Neural cell (in vitro differentiated cells): ENCODE data around the gene RHOBTB3. TPM values are rescaled to one million over a fixed set of nuclear protein-coding genes. Genes with fewer than 3 reads are reported as not detected.

Experiments used
- H2AFZ ChIP-seq: fragments of 200-600, 300-800 bp; sonication (generic), shearing (Covaris generic); 2 replicates; pipeline ENCODE4 v1.6.0; 2014; ENCODE audit warnings: low read depth, mild to moderate bottlenecking, antibody characterized with exemption, low read length, moderate library complexity
- H3F3A ChIP-seq: fragments of 200-600 bp; shearing (Covaris generic); 2 replicates; pipeline ENCODE4 v1.6.1; 2016; ENCODE audit warnings: mild to moderate bottlenecking, moderate library complexity, mixed read lengths, antibody characterized with exemption, low read length; ENCODE audit not compliant: insufficient read depth, poor library complexity, severe bottlenecking
- H3K27ac ChIP-seq: fragments of 200-600, 300-800 bp; sonication (generic), shearing (Covaris generic); 2 replicates; pipeline ENCODE4 v1.5.1; 2014; ENCODE audit warnings: mild to moderate bottlenecking, low read length, moderate library complexity
- H3K27me3 ChIP-seq: fragments of 300-800, 200-600 bp; sonication (generic), shearing (Covaris generic); 2 replicates; pipeline ENCODE4 v1.6.0; 2014; ENCODE audit warnings: mild to moderate bottlenecking, low read depth, low read length, moderate library complexity; ENCODE audit not compliant: insufficient read depth
- H3K36me3 ChIP-seq: fragments of 300-800, 200-600 bp; sonication (generic), shearing (Covaris generic); 2 replicates; pipeline ENCODE4 v1.5.1; 2014; ENCODE audit warnings: mild to moderate bottlenecking, antibody characterized with exemption, low read length, moderate library complexity; ENCODE audit not compliant: insufficient read depth
- H3K4me2 ChIP-seq: fragments of 300-800, 200-600 bp; sonication (generic), shearing (Covaris generic); 2 replicates; pipeline ENCODE4 v1.6.0; 2014; ENCODE audit warnings: mild to moderate bottlenecking, low read length
- H3K4me3 ChIP-seq: fragments of 300-800, 200-600 bp; sonication (generic), shearing (Covaris generic); 2 replicates; pipeline ENCODE4 v1.5.1; 2014; ENCODE audit warnings: mild to moderate bottlenecking, low read length, moderate library complexity
- H3K79me2 ChIP-seq: fragments of 200-600 bp; shearing (Covaris generic); replicated peaks from 2 replicates; pipeline ENCODE4 v1.6.0; 2014; ENCODE audit warnings: mild to moderate bottlenecking, low read length, moderate library complexity; ENCODE audit not compliant: insufficient read depth
- H3K9ac ChIP-seq: fragments of 300-800, 200-600 bp; sonication (generic), shearing (Covaris generic); 2 replicates; pipeline ENCODE4 v1.6.1; 2016; ENCODE audit warnings: mild to moderate bottlenecking, low read length, mixed read lengths
- H3K9me2 ChIP-seq: fragments of 200-600 bp; shearing (Covaris generic); 2 replicates; pipeline ENCODE4 v1.6.1; 2016; ENCODE audit warnings: mild to moderate bottlenecking, low read length, mixed read lengths; ENCODE audit not compliant: insufficient read depth
- H3K9me3 ChIP-seq: fragments of 200-600, 300-800 bp; sonication (generic), shearing (Covaris generic); 2 replicates; pipeline ENCODE4 v1.6.1; 2016; ENCODE audit warnings: mild to moderate bottlenecking, mixed run types, low read length, moderate library complexity, mixed read lengths
- H4K20me1 ChIP-seq: fragments of 200-600 bp; shearing (Covaris generic); 2 replicates; pipeline ENCODE4 v1.6.1; 2016; ENCODE audit warnings: mild to moderate bottlenecking, mixed run types; ENCODE audit not compliant: insufficient read depth
- CTCF ChIP-seq: fragments of 450-650 bp; IDR thresholded peaks from 2 replicates; pipeline ENCODE4 v1.5.1; 2014; ENCODE audit warnings: antibody characterized with exemption, mild to moderate bottlenecking, moderate library complexity; ENCODE audit not compliant: poor library complexity, severe bottlenecking
- EP300 ChIP-seq: fragments of 450-650 bp; conservative IDR thresholded peaks from 2 replicates; pipeline ENCODE4 v1.6.1; 2014; ENCODE audit warnings: antibody characterized with exemption, mild to moderate bottlenecking, moderate library complexity; ENCODE audit not compliant: poor library complexity, severe bottlenecking
- EZH2 ChIP-seq: fragments of 200-600, 300-800 bp; shearing (Covaris generic), sonication (generic); IDR thresholded peaks from 2 replicates; pipeline ENCODE4 v1.6.1; 2014; ENCODE audit warnings: antibody characterized with exemption, low read length, borderline replicate concordance, mild to moderate bottlenecking; ENCODE audit not compliant: insufficient read depth, poor library complexity, severe bottlenecking
- MXI1 ChIP-seq: fragments of 450-650 bp; conservative IDR thresholded peaks from 2 replicates; pipeline ENCODE4 v1.6.1; 2014; ENCODE audit warnings: antibody characterized with exemption, mild to moderate bottlenecking; ENCODE audit not compliant: poor library complexity, severe bottlenecking
- POLR2AphosphoS5 ChIP-seq: IDR thresholded peaks from 2 replicates; pipeline ENCODE4 v1.6.1; 2012
- RAD21 ChIP-seq: fragments of 450-650 bp; conservative IDR thresholded peaks from 2 replicates; pipeline ENCODE4 v1.6.1; 2014; ENCODE audit warnings: antibody characterized with exemption, mild to moderate bottlenecking, moderate library complexity
- REST ChIP-seq: IDR thresholded peaks from 2 replicates; pipeline ENCODE4 v1.6.1; 2012; ENCODE audit warnings: borderline replicate concordance
- SMC3 ChIP-seq: fragments of 450-650 bp; conservative IDR thresholded peaks from 2 replicates; pipeline ENCODE4 v1.6.1; 2014; ENCODE audit warnings: antibody characterized with exemption, mild to moderate bottlenecking, moderate library complexity; ENCODE audit not compliant: poor library complexity
- TAF1 ChIP-seq: IDR thresholded peaks from 2 replicates; pipeline ENCODE4 v1.6.1; 2012; ENCODE audit warnings: low read depth
- polyA plus RNA-seq: library from polyadenylated mRNA; depleted of rRNA; stranded (reverse); fragments of >200 nt; gene quantifications from 2 replicates; pipeline ENCODE4 v1.2.3, GENCODE V29; 2014

The RHOBTB3 gene
- polyA plus RNA-seq, 1 donor from 2014 or later: 99.4 TPM

DNA sequence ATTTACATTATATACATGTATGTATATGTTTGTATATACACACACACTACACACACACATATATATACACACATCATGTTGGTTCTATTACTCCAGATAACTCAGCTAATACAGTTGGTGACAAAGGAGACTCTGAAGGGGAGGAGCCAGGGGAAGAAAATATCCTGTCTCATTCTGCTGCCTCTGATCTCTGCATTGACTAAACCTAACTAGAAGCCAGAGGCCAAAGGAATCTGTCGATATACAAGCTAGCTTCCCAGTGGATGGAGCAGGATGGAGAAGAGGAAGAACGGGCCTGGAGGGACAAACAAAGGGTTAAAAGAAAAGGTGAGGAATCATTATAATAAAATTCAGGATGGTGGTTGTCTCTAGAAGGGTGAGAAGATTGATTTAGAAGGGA lies 13.7 kb upstream of the RHOBTB3 start:
- Histone ChIP-seq H3K9me2 (no peaks in the 10 kb centered on the region), H3K36me3 (no peaks in the 10 kb centered on the region), H3K79me2 (no peaks in the 10 kb centered on the region), H3F3A (no peaks in the 10 kb centered on the region), H3K9me3 (no peaks in the 10 kb centered on the region), H4K20me1 (no peaks in the 10 kb centered on the region), H3K4me2 (no peak overlapping the region), H3K27ac (no peak overlapping the region), H3K4me3 (no peak overlapping the region), H2AFZ (no peak overlapping the region), H3K27me3 (no peaks in the 10 kb centered on the region), H3K9ac (no peak overlapping the region)
- TF ChIP-seq CTCF (no peak), EZH2 (no peak), EP300 (no peak), SMC3 (no peak), POLR2AphosphoS5 (no peak), REST (no peak), TAF1 (no peak), MXI1 (no peak), RAD21 (no peak)

DNA sequence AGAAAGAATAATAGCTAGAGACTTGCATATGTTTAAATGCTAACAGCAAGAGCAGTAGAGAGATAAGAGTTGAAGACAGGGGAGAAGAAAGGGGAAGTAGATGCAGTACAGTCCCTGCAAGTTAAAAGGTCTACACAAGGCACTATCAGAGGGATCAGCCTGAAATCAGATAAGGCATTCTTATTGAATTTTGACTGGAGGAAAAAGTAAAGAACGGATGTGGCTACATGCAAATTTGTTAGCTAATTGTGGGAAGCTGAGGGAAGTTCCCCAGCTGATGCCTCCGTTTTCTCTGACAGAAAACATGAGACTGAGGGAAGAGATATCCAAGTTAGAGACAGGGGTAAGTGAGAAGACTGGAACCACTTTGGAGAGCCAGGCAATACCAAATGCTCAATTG lies 12.9 kb upstream of the RHOBTB3 start:
- no peak overlapping the region for H2AFZ ChIP-seq
- H3K79me2 ChIP-seq: no peaks in the 10 kb centered on the region
- no peaks in the 10 kb centered on the region for H3K9me2 ChIP-seq
- H3F3A ChIP-seq: no peaks in the 10 kb centered on the region
- TF ChIP-seq MXI1 (no peak), EZH2 (no peak), RAD21 (no peak), CTCF (no peak), SMC3 (no peak), REST (no peak), POLR2AphosphoS5 (no peak), TAF1 (no peak), EP300 (no peak)
- no peak overlapping the region for H3K27ac ChIP-seq
- no peaks in the 10 kb centered on the region for H3K36me3 ChIP-seq
- no peak overlapping the region for H3K9ac ChIP-seq
- H3K9me3 ChIP-seq: no peaks in the 10 kb centered on the region
- no peak overlapping the region for H3K4me3 ChIP-seq
- H4K20me1 ChIP-seq: no peaks in the 10 kb centered on the region
- H3K27me3 ChIP-seq: no peaks in the 10 kb centered on the region
- no peak overlapping the region for H3K4me2 ChIP-seq
